ENCODE data around the gene PARD6A.

PARD6A gene

DNA sequence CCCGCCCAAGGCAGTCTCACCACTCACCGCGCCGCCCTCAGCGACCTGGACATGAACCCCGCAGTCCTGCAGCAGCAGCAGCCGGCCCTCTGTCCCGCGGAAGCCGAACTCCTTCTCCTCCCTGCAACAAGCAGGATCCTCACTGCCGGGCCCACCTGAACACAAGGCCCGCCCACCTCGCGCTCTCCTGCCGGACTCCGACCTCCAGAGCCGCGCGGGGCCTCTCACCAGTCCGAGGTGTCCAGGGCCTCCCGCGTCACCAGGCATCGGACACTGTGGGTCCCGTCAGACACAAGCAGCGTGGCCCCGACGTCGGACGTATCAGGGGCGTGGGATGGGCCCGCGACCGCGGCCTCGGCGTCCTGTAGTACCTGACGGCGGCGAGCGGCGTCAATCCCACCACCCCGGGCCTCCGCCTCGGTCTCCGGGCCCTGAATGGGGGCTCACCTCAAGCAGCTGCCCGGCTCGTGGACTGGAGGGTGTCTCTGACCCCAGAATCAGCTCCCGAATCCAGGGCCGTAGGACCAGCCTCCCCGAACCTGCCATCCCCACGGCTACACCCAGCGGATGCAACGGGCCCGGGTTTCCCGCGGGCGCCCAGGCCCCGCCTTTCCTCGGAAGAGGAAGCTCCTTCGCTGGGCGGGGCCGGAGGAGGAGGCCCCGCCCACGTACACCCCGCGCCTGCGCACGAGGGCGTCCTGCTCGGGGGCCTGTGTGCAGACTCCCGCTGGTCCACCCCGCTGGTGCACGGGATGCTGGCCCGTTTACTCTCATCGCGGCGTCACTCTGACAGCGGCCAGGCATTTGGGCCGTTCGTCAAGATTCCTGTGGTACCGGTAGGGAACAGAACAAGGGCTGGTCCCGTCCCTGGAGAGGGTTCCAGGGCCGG lies 841 bp upstream of the PARD6A start, which contains the start of gene ACD (continued):
- TF ChIP-seq ZNF280C (tag by site-specific recombination; IDR thresholded peaks at IDR 0.05) = no peak
- TF ChIP-seq KLF7 (tag by site-specific recombination; IDR thresholded peaks at IDR 0.05; ENCODE audit: borderline replicate concordance) = peak; percentile 69; the same call in 1 of the 2 replicates
- 0 out of 2 replicates have a peak, but pooled peaks have one; percentile 83 for TF ChIP-seq PATZ1 (tag by site-specific recombination; IDR thresholded peaks at IDR 0.05)
- no peak for TF ChIP-seq ZNF311 (tag by site-specific recombination; IDR thresholded peaks at IDR 0.05; ENCODE audit: borderline replicate concordance)
- TF ChIP-seq HOXC10 (CRISPR knock-in tag; IDR thresholded peaks at IDR 0.05) = no peak
- TF ChIP-seq ZNF112 (tag by site-specific recombination; IDR thresholded peaks at IDR 0.05) = no peak
- TF ChIP-seq ZBTB26 (tag by site-specific recombination; optimal IDR thresholded peaks at IDR 0.05) = peak; percentile 73
- TF ChIP-seq ZNF658 (tag by site-specific recombination; IDR thresholded peaks at IDR 0.05) = no peak
- peak; percentile 39 for TF ChIP-seq ZBTB44 (tag by site-specific recombination; IDR thresholded peaks at IDR 0.05)
- TF ChIP-seq PRDM2 (tag by site-specific recombination; IDR thresholded peaks at IDR 0.05; ENCODE audit: borderline replicate concordance) = 0 out of 2 replicates have a peak, but pooled peaks have one; percentile 96
- TF ChIP-seq, protein P1, sequence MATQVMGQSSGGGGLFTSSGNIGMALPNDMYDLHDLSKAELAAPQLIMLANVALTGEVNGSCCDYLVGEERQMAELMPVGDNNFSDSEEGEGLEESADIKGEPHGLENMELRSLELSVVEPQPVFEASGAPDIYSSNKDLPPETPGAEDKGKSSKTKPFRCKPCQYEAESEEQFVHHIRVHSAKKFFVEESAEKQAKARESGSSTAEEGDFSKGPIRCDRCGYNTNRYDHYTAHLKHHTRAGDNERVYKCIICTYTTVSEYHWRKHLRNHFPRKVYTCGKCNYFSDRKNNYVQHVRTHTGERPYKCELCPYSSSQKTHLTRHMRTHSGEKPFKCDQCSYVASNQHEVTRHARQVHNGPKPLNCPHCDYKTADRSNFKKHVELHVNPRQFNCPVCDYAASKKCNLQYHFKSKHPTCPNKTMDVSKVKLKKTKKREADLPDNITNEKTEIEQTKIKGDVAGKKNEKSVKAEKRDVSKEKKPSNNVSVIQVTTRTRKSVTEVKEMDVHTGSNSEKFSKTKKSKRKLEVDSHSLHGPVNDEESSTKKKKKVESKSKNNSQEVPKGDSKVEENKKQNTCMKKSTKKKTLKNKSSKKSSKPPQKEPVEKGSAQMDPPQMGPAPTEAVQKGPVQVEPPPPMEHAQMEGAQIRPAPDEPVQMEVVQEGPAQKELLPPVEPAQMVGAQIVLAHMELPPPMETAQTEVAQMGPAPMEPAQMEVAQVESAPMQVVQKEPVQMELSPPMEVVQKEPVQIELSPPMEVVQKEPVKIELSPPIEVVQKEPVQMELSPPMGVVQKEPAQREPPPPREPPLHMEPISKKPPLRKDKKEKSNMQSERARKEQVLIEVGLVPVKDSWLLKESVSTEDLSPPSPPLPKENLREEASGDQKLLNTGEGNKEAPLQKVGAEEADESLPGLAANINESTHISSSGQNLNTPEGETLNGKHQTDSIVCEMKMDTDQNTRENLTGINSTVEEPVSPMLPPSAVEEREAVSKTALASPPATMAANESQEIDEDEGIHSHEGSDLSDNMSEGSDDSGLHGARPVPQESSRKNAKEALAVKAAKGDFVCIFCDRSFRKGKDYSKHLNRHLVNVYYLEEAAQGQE (tag by site-specific recombination; IDR thresholded peaks at IDR 0.05) = 0 out of 2 replicates have a peak, but pooled peaks have one; percentile 55
- peak; percentile 60 for TF ChIP-seq GLIS2 (tag by site-specific recombination; IDR thresholded peaks at IDR 0.05)
- no peak for TF ChIP-seq ZNF585B (tag by site-specific recombination; IDR thresholded peaks at IDR 0.05)
- TF ChIP-seq ZNF645 (tag by site-specific recombination; IDR thresholded peaks at IDR 0.05) = no peak
- TF ChIP-seq KLF9 (tag by site-specific recombination; IDR thresholded peaks at IDR 0.05; ENCODE audit: low read depth) = peak; percentile 83
- TF ChIP-seq ZNF169 (tag by site-specific recombination; IDR thresholded peaks at IDR 0.05) = no peak
